ENCODE results near the gene SYT2.

DNA sequence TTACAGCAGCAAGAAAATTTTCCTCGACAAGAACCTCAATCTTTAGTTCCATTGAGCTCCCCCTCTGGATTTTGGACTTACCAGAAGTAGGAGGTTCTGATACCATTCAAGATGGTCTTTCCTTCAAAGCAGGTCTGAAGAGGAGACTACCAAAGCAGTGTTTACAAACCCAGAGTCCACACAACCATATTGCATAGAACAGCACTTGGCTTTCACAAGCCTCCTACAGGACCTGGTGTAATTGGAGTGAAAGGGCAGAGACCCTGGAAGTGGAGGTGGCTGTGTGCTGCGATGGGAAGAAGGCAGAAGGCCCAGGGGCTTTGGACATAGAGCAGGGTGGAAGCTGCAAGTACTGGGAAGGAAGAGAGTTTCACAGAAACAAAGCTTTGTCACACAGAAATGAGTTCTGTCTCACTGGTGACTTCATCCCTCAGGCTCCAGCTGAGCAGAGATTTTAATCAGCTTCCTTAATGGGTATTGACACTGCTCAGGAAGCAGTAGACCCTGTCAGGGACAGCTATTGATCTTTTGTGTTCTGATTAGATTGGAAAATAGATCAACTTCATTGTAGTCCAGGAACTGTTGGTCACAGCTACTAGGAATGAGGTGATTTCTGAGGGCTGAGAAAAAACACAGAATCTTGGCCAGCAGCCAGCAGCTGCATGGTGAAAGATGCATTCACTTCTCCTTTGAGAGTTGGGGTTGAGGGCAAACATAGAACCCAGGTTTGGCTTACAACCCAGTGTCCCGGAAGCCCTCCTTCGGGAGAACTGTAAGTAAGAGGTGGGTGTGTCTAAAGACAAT is 124.0 kb downstream of the SYT2 start:
- TF ChIP-seq, protein P1, sequence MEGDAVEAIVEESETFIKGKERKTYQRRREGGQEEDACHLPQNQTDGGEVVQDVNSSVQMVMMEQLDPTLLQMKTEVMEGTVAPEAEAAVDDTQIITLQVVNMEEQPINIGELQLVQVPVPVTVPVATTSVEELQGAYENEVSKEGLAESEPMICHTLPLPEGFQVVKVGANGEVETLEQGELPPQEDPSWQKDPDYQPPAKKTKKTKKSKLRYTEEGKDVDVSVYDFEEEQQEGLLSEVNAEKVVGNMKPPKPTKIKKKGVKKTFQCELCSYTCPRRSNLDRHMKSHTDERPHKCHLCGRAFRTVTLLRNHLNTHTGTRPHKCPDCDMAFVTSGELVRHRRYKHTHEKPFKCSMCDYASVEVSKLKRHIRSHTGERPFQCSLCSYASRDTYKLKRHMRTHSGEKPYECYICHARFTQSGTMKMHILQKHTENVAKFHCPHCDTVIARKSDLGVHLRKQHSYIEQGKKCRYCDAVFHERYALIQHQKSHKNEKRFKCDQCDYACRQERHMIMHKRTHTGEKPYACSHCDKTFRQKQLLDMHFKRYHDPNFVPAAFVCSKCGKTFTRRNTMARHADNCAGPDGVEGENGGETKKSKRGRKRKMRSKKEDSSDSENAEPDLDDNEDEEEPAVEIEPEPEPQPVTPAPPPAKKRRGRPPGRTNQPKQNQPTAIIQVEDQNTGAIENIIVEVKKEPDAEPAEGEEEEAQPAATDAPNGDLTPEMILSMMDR (IDR thresholded peaks at IDR 0.05; ENCODE audit: insufficient read depth, low read length), result no peak
- no peak for TF ChIP-seq GABPA (IDR thresholded peaks at IDR 0.05; ENCODE audit: low read depth)
- TF ChIP-seq POLR2AphosphoS5 (IDR thresholded peaks at IDR 0.05; ENCODE audit: low read depth), result peak; percentile 36; the same call in 1 of the 2 replicates
- TF ChIP-seq SPI1 (IDR thresholded peaks at IDR 0.05; ENCODE audit: borderline replicate concordance, low read depth), result peak; percentile 72; the same call in 1 of the 2 replicates
- TF ChIP-seq, protein P2, sequence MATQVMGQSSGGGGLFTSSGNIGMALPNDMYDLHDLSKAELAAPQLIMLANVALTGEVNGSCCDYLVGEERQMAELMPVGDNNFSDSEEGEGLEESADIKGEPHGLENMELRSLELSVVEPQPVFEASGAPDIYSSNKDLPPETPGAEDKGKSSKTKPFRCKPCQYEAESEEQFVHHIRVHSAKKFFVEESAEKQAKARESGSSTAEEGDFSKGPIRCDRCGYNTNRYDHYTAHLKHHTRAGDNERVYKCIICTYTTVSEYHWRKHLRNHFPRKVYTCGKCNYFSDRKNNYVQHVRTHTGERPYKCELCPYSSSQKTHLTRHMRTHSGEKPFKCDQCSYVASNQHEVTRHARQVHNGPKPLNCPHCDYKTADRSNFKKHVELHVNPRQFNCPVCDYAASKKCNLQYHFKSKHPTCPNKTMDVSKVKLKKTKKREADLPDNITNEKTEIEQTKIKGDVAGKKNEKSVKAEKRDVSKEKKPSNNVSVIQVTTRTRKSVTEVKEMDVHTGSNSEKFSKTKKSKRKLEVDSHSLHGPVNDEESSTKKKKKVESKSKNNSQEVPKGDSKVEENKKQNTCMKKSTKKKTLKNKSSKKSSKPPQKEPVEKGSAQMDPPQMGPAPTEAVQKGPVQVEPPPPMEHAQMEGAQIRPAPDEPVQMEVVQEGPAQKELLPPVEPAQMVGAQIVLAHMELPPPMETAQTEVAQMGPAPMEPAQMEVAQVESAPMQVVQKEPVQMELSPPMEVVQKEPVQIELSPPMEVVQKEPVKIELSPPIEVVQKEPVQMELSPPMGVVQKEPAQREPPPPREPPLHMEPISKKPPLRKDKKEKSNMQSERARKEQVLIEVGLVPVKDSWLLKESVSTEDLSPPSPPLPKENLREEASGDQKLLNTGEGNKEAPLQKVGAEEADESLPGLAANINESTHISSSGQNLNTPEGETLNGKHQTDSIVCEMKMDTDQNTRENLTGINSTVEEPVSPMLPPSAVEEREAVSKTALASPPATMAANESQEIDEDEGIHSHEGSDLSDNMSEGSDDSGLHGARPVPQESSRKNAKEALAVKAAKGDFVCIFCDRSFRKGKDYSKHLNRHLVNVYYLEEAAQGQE (IDR thresholded peaks at IDR 0.05; ENCODE audit: insufficient replicate concordance, low read depth), result no peak
